ENCODE data around the gene MIA2. TPM values are rescaled to one million over a fixed set of nuclear protein-coding genes. Genes with fewer than 3 reads are reported as not detected.
"Not testable (repeated sequence)": the region's sequence is repeated elsewhere in the genome, so short reads cannot be mapped to it uniquely, and the experiment has no call there.

MIA2 gene
- total and polyA plus RNA-seq, 2 donors (not counting 1 experiment from before 2014, with no cell fraction given) = 11.5 to 27.1 TPM

DNA sequence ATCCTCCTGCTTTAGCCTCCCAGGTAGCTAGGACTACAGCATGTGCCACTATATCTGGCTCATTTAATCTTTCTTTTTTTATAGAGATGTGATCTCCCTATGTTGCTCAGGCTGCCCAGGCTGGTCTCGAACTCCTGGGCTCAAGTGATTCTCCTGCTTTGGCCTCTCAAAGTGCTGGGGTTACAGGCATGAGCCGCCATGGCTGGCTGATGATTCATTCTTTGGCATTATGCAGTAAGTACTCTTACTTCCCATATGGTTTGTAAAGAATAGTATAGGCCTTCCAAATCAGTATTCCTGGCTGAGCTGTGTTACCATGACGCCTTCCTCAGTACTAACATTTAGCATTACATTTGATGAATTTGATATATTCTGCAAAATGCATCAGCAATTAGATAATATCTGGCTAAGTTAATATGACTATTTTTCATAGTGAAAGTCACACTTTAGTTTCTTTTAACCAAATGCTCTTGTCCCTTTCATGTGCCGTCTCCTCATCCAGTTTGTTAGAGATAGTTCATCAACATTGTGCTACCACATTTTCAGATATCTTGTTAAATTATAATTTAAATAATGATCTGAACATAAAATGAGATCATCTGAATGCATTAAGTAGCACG lies 3.2 kb upstream of the MIA2 start:
- Mint-ChIP-seq H3K4me3 (no peak overlapping the region), H3K27ac (no peak overlapping the region), H3K4me1 (peaks cover 4% of the 10 kb centered on the region), H3K9me3 (ENCODE audit: insufficient read depth) (no peaks in the 10 kb centered on the region), H3K27me3 (no peaks in the 10 kb centered on the region)
- Histone ChIP-seq H3K27ac (ENCODE audit: low read length in 2 of 2) (no peak overlapping the region), H3K9me3 (ENCODE audit: control extremely low read depth in 1 of 3, control insufficient read depth in 2 of 3, insufficient read depth in 1 of 3, low read length in 2 of 3) (no peaks in the 10 kb centered on the region), H3K36me3 (replicated peaks in 1 of 2; ENCODE audit: control extremely low read depth in 1 of 2, control insufficient read depth in 1 of 2, extremely low read depth in 1 of 2, insufficient read depth in 2 of 2, low read length in 1 of 2) (no peaks in the 10 kb centered on the region), H3K4me2 (replicated peaks; ENCODE audit: low read depth, low read length, poor library complexity, severe bottlenecking) (no peak overlapping the region), H2AFZ (ENCODE audit: insufficient read depth, low read depth, low read length, poor library complexity, severe bottlenecking) (no peak overlapping the region), H3K9ac (ENCODE audit: low read length) (no peak overlapping the region), H4K20me1 (ENCODE audit: control insufficient read depth, insufficient read depth, low read length, poor library complexity, severe bottlenecking) (no peaks in the 10 kb centered on the region), H3K27me3 (replicated peaks in 1 of 4; ENCODE audit: control extremely low read depth in 1 of 4, control insufficient read depth in 3 of 4, insufficient read depth in 4 of 4, low read length in 3 of 4) (no peaks in the 10 kb centered on the region), H3K4me3 (ENCODE audit: control extremely low read depth in 1 of 5, extremely low read depth in 1 of 5, insufficient read depth in 1 of 5, low read depth in 2 of 5, low read length in 4 of 5) (no peak overlapping the region), H3K79me2 (ENCODE audit: control insufficient read depth, insufficient read depth, low read length) (no peaks in the 10 kb centered on the region), H3K4me1 (ENCODE audit: control insufficient read depth in 2 of 2, insufficient read depth in 2 of 2, low read length in 2 of 2) (no peaks in the 10 kb centered on the region)
- TF ChIP-seq EZH2 (IDR thresholded peaks at IDR 0.05; ENCODE audit: borderline replicate concordance, insufficient read depth, low read depth, low read length, poor library complexity, severe bottlenecking) = no peak
- TF ChIP-seq, protein P1, sequence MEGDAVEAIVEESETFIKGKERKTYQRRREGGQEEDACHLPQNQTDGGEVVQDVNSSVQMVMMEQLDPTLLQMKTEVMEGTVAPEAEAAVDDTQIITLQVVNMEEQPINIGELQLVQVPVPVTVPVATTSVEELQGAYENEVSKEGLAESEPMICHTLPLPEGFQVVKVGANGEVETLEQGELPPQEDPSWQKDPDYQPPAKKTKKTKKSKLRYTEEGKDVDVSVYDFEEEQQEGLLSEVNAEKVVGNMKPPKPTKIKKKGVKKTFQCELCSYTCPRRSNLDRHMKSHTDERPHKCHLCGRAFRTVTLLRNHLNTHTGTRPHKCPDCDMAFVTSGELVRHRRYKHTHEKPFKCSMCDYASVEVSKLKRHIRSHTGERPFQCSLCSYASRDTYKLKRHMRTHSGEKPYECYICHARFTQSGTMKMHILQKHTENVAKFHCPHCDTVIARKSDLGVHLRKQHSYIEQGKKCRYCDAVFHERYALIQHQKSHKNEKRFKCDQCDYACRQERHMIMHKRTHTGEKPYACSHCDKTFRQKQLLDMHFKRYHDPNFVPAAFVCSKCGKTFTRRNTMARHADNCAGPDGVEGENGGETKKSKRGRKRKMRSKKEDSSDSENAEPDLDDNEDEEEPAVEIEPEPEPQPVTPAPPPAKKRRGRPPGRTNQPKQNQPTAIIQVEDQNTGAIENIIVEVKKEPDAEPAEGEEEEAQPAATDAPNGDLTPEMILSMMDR (IDR thresholded peaks at IDR 0.05) = no peak
- intact Hi-C loops (cut with micrococcal nuclease) = loop anchor here (1.0 kb wide), 1 partner anchor 239 kb away; no protein-coding TSS in a partner anchor
- CTCF ChIA-PET = interaction anchor here (1.4 kb wide), 2 partner anchors 8 to 110 kb away, joined by 4 to 5 read pairs; no protein-coding TSS in a partner anchor
- POLR2A ChIA-PET = no interaction called here
- no peak for DNase-seq
- ATAC-seq (ENCODE audit: low read depth) = no peak
- no CpG with 5 or more reads among the region's 5 CpGs for WGBS (ENCODE audit: insufficient coverage)

DNA sequence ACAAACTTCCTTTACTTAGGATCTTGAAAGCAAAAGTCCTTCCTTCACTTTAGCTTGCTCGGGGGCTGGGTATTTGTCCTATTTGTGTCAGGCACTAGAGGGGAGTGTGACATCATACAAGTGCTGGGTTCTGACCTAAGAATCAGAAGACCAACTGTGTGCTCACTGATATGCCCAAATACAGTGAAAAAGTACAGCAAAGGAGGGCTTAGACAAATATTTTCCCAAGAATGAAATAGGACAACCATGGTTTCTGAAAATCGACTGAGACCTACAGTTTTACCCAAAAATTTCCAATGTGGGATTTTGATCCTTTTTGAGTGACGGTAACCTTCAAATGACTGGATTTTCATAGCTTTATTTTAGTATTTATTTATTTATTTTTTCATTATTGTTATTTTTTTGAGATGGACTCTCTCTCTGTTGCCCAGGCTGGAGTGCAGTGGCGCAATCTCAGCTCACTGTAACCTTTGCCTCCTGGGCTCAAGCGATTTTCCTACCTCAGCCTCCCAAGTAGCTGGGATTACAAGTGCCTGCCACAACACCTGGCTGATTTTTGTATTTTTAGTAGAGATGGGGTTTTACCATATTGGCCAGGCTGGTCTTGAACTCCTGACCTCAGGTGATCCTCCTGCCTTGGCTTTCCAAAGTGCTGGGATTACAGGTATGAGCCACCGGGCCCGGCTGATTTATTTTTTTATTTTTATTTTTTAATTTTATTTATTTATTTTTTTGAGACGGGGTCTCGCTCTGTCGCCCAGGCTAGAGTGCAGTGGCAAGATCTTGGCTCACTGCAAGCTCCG lies 1.8 kb upstream of the MIA2 start:
- H3K9ac ChIP-seq (ENCODE audit: low read length); H3K4me3 Mint-ChIP-seq; H3K27ac Mint-ChIP-seq; H3K9me3 ChIP-seq (ENCODE audit: control extremely low read depth in 1 of 3, control insufficient read depth in 2 of 3, insufficient read depth in 1 of 3, low read length in 2 of 3); H3K4me1 ChIP-seq (ENCODE audit: control insufficient read depth in 2 of 2, insufficient read depth in 2 of 2, low read length in 2 of 2); H3K4me2 ChIP-seq (replicated peaks; ENCODE audit: low read depth, low read length, poor library complexity, severe bottlenecking); H3K79me2 ChIP-seq (ENCODE audit: control insufficient read depth, insufficient read depth, low read length); H3K9me3 Mint-ChIP-seq (ENCODE audit: insufficient read depth); H3K4me1 Mint-ChIP-seq; H4K20me1 ChIP-seq (ENCODE audit: control insufficient read depth, insufficient read depth, low read length, poor library complexity, severe bottlenecking); H3K27me3 Mint-ChIP-seq; H3K4me3 ChIP-seq (ENCODE audit: control extremely low read depth in 1 of 5, extremely low read depth in 1 of 5, insufficient read depth in 1 of 5, low read depth in 2 of 5, low read length in 4 of 5); H3K36me3 ChIP-seq (replicated peaks in 1 of 2; ENCODE audit: control extremely low read depth in 1 of 2, control insufficient read depth in 1 of 2, extremely low read depth in 1 of 2, insufficient read depth in 2 of 2, low read length in 1 of 2); H3K27ac ChIP-seq (ENCODE audit: low read length in 2 of 2); H3K27me3 ChIP-seq (replicated peaks in 1 of 4; ENCODE audit: control extremely low read depth in 1 of 4, control insufficient read depth in 3 of 4, insufficient read depth in 4 of 4, low read length in 3 of 4): not testable (repeated sequence)
- TF ChIP-seq, protein P1 (IDR thresholded peaks at IDR 0.05) = peak; percentile 63
- ATAC-seq (ENCODE audit: low read depth) (peak; percentile 43), DNase-seq (peak; percentile 52)
- H2AFZ ChIP-seq (ENCODE audit: insufficient read depth, low read depth, low read length, poor library complexity, severe bottlenecking) = peak overlapping the region; percentile 32
- ChIA-PET POLR2A (interaction anchor here (1.0 kb wide), 1 partner anchor 196 kb away, joined by 3 read pairs; no protein-coding TSS in a partner anchor), CTCF (interaction anchor here (0.5 to 1.8 kb wide), 12 partner anchors 9 to 974 kb away, joined by 3 to 10 read pairs (median 3); no protein-coding TSS in a partner anchor)
- intact Hi-C loops (cut with micrococcal nuclease) = loop anchor here (1.0 kb wide), 1 partner anchor 237 kb away; no protein-coding TSS in a partner anchor
- 85% methylated on average over 2 of the region's 11 CpGs for whole genome bisulfite sequencing (ENCODE audit: insufficient coverage)
